Posterior vena cava (tissue), 2 donors: ENCODE data around the gene FAM221B. TPM values are rescaled to one million over a fixed set of nuclear protein-coding genes. Genes with fewer than 3 reads are reported as not detected.

Source experiments
- DNase-seq: peaks from one replicate; pipeline ENCODE4 v3.0.0-alpha.2; 2020; ENCODE audit warnings: low spot score
- intact Hi-C, 2 donors: fragments of 100-400 bp; cut with DNase I; formaldehyde crosslinking; loops; one replicate each; pipeline versions ENCODE4 v1.14.1 to v1.14.2; 2022 to 2023
- total RNA-seq, 2 donors: library from RNA; stranded (reverse); fragmentation: NEBNext Ultra II Directional; extraction: Animal tissue kit (Norgen Biotek cat#: 25700); gene quantifications; one replicate each; pipeline ENCODE4 v1.2.1, GENCODE V29; 2021
- donor health status: DM: yes; HTN: yes; CAD: no.
- donor health status: DM: yes; HTN: yes; CAD: no.

Gene FAM221B
- total RNA-seq, 2 donors from 2014 or later, result not detected

DNA sequence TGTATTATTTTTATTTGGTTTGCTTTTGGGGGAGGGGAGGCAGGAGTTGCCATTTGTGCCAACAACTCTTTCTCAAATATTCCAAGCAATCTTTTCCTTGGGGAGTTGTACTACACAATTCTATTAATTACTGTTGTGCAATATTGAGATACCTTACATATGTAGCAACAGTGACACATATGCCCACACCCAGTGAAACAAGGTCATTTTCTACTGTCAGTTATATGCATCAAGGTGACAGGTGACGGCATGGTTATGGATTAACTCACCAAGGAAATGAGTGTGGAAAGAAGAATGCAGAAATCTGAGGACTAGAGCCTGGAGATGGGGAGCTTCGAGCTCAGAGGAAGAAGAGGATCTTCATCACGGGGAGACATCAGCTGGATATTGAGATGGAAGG is 56.6 kb downstream of the FAM221B start:
- no peak for DNase-seq
- intact Hi-C loops, result no loop called here

DNA sequence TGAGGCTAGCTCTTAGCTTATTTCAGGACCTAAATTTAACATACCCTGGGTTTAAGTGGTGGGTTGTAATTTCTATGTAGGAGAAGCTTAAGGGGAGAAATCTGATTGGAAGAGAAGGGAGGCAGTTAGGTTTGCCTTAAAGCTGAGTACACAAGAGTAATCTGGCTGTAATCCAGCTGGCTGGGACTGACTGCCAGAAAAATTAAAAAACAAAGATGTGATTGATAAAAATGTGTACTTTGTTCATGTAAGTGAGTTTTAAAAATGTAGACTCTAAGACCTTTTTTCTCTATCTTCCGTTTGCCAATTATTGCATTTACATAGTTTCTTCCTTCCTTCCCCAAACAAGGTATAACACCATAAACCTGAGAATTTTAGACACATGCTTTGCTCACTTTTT is 57.0 kb downstream of the FAM221B start:
- intact Hi-C loops, result no loop called here
- DNase-seq, result no peak

DNA sequence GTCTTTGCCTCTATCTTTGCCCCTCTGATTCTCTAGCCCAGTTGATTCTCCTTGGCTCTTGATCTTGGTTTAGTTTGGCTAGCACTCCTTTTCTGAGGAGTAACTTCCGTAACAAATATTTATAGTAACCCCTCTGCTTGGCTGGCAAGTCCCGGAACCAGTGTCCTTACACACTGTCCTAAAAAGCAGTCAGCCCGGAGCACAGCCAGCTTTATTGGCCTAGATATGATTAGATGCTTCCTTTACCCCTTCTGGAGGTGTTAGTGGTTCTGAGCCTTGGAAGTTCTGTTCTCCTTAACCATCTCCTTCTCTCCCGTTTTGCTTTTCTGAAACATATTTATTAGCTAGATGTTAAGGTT is 57.5 kb downstream of the FAM221B start:
- intact Hi-C loops, result no loop called here
- no peak for DNase-seq

DNA sequence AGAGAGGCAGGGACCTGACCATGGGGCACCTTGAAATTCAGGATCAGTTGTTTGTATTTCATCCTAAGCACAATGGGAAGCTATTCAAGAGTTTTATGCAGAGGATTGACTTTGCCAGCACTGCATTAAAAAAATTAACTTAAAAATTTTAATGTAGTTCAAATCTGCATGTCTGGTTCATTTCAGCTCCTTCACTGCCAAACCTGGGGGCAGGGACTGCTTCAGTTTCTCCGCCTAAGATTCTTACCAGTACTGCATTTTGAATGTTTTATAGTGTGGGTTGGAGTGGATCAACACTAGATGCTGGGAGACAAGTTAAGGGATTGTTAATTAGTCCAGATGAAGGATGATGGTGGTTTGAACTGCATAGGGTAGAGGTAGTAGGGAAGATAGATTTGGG is 58.8 kb downstream of the FAM221B start:
- intact Hi-C loops, result no loop called here
- DNase-seq, result no peak

DNA sequence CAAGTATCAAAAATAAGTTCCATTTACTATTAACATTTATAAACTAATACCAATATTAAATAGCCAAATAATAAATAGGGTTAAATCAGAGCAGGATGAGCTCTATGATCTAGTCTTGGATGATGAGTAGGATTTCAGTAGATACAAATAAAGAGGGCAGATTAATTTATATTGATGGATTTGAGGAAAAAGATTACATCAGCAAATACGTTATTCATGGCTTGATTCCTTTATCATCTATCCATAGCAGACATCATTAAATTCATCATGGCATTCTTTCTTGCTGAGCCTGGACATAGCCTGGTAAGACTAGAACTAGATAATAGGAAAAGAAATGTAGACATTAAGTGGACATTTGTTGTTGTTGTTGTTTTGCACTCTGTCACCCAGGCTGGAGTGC is 61.1 kb downstream of the FAM221B start:
- no peak for DNase-seq
- intact Hi-C loops, result no loop called here

DNA sequence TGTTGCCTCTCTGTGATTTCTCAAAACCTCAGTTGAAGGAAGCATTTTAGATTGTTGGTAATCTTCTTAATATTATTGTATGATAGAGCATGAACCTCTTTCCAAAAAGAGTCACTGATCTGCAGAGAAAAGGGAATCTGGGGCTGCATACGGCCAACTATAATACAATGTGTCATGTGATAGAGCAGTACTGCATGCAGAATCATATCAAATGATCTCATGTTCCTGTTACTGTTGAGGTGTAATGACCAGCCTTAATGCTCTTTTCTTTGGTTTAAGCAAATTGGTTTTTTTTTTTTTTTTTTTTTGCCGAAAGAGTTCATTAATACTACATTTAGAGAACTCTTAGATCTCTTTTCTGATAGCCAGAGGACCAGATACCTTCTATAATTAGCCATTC is 61.5 kb downstream of the FAM221B start:
- intact Hi-C loops, result no loop called here
- no peak for DNase-seq

Other genes starting within 250 kb of the FAM221B start
- gene TESK1, start 223.5 kb downstream of the FAM221B start, total RNA-seq, result 10 to 100 TPM; 50.8 to 61.1 TPM
- gene CD72, start 210.3 kb downstream of the FAM221B start, total RNA-seq, result 1 to 10 TPM; 2.8 to 4.2 TPM
- under 1 TPM; 0.24 to 0.56 TPM for gene SIT1, start 177.8 kb downstream of the FAM221B start, total RNA-seq
- gene RMRP, start 170.7 kb downstream of the FAM221B start, total RNA-seq, result over 10,000 TPM; 18,238 to 21,166 TPM
- 10 to 100 TPM; 54.6 to 60.3 TPM for gene CCDC107, start 170.4 kb downstream of the FAM221B start, total RNA-seq
- under 1 TPM; 0.29 to 0.46 TPM for gene ARHGEF39, start 163.5 kb downstream of the FAM221B start, total RNA-seq
- 1 to 10 TPM in 1 of 2 donors, not detected in 1; 1.2 TPM for gene CA9, start 154.8 kb downstream of the FAM221B start, total RNA-seq
- gene TPM2, start 138.8 kb downstream of the FAM221B start, total RNA-seq, result 1,000 to 10,000 TPM; 2,096 to 3,529 TPM
- 100 to 1,000 TPM; 816 to 836 TPM for gene TLN1, start 96.5 kb downstream of the FAM221B start, total RNA-seq
- gene CREB3, start 96.1 kb downstream of the FAM221B start, total RNA-seq, result 10 to 100 TPM; 41.7 to 53.0 TPM
- 10 to 100 TPM; 50.1 to 57.7 TPM for gene GBA2, start 79.5 kb downstream of the FAM221B start, total RNA-seq
- gene RGP1, start 79.4 kb downstream of the FAM221B start, total RNA-seq, result 10 to 100 TPM; 27.8 to 29.5 TPM
- gene MSMP, start 74.5 kb downstream of the FAM221B start, total RNA-seq, result 1 to 10 TPM in 1 of 2 donors, not detected in 1; 1.7 TPM
- gene NPR2, start 37.1 kb downstream of the FAM221B start, total RNA-seq, result 10 to 100 TPM; 27.4 to 47.1 TPM
- gene SPAG8, start 16.5 kb downstream of the FAM221B start, total RNA-seq, result 1 to 10 TPM in 1 of 2 donors, under 1 TPM in 1; 0.76 to 3.1 TPM
- 10 to 100 TPM; 20.0 to 26.8 TPM for gene HINT2, start 13.7 kb downstream of the FAM221B start, total RNA-seq
- gene TMEM8B, start 496 bp upstream of the FAM221B start, total RNA-seq, result 10 to 100 TPM; 16.1 to 18.5 TPM
- gene OR13J1, start 41.7 kb upstream of the FAM221B start, total RNA-seq, result not detected
- gene HRCT1, start 77.5 kb upstream of the FAM221B start, total RNA-seq, result 10 to 100 TPM in 1 of 2 donors, 1 to 10 TPM in 1; 4.8 to 20.1 TPM
- 1 to 10 TPM; 2.5 to 4.0 TPM for gene SPAAR, start 80.8 kb upstream of the FAM221B start, total RNA-seq
- gene OR2S2, start 129.4 kb upstream of the FAM221B start, total RNA-seq, result not detected
- gene RECK, start 208.2 kb upstream of the FAM221B start, total RNA-seq, result 10 to 100 TPM; 20.1 to 30.3 TPM